WERI-Rb-1 (cell line): ENCODE measurements around the gene ALG3.

Source experiments
- DNase-seq: peaks from one replicate; pipeline ENCODE4 v3.0.0-alpha.2; 2020
- H3K27ac ChIP-seq: fragments of 250-450 bp; sonication (Bioruptor Pico); 2 replicates; pipeline ENCODE4 v1.5.1; 2020; ENCODE audit warnings: mild to moderate bottlenecking, moderate library complexity
- H3K27me3 ChIP-seq: fragments of 250-450 bp; sonication (Bioruptor Pico); 2 replicates; pipeline ENCODE4 v1.5.1; 2021; ENCODE audit warnings: mild to moderate bottlenecking, low read depth, moderate library complexity; ENCODE audit not compliant: insufficient read depth, severe bottlenecking
- H3K36me3 ChIP-seq: fragments of 250-450 bp; sonication (Bioruptor Pico); 2 replicates; pipeline ENCODE4 v1.5.1; 2020; ENCODE audit warnings: mild to moderate bottlenecking, moderate library complexity
- H3K4me3 ChIP-seq: 2 replicates; pipeline ENCODE4 v1.5.1; 2011; ENCODE audit warnings: low read depth, mild to moderate bottlenecking, control low read depth, low read length
- H3K9me3 ChIP-seq: fragments of 250-450 bp; sonication (Bioruptor Pico); 2 replicates; pipeline ENCODE4 v1.5.1; 2021; ENCODE audit warnings: mild to moderate bottlenecking, moderate library complexity; ENCODE audit not compliant: severe bottlenecking
- CTCF ChIP-seq: IDR thresholded peaks from 2 replicates; pipeline ENCODE4 v1.5.1; 2011; ENCODE audit warnings: low read depth, mild to moderate bottlenecking, control low read depth, inconsistent platforms, low read length

The ALG3 gene

GRCh38 chr3:184261270-184261853 is 12.6 kb upstream of the ALG3 start, which contains the start of gene CAMK2N2:
TSS of gene CAMK2N2 (minus strand) at chr3:184261553. CDS start at chr3:184261285, 268 bp downstream.
- H3K27me3 ChIP-seq, result peaks cover 30% of the 10 kb centered on the region
- H3K27ac ChIP-seq, result peak within 1 kb of the TSS; percentile 58

GRCh38 chr3:184260724-184261269 is 12.0 kb upstream of the ALG3 start:
- 0 out of 2 replicates have a peak overlapping the region, but pooled peaks have one; percentile 43 for H3K27ac ChIP-seq
- H3K9me3 ChIP-seq, result no peaks in the 10 kb centered on the region
- peaks cover 30% of the 10 kb centered on the region for H3K27me3 ChIP-seq
- TF ChIP-seq CTCF, result no peak
- DNase-seq, result no peak
- H3K4me3 ChIP-seq, result peak overlapping the region; percentile 75
- H3K36me3 ChIP-seq, result no peaks in the 10 kb centered on the region

More at GRCh38 chr3:184261270-184261853, 12.6 kb upstream of the ALG3 start, which contains the start of gene CAMK2N2:
- Histone ChIP-seq H3K4me3 (peak within 1 kb of the TSS; percentile 75), H3K36me3 (no peaks in the 10 kb centered on the region), H3K9me3 (no peaks in the 10 kb centered on the region)
- peak; percentile 95 for DNase-seq
- no peak for TF ChIP-seq CTCF

DNA sequence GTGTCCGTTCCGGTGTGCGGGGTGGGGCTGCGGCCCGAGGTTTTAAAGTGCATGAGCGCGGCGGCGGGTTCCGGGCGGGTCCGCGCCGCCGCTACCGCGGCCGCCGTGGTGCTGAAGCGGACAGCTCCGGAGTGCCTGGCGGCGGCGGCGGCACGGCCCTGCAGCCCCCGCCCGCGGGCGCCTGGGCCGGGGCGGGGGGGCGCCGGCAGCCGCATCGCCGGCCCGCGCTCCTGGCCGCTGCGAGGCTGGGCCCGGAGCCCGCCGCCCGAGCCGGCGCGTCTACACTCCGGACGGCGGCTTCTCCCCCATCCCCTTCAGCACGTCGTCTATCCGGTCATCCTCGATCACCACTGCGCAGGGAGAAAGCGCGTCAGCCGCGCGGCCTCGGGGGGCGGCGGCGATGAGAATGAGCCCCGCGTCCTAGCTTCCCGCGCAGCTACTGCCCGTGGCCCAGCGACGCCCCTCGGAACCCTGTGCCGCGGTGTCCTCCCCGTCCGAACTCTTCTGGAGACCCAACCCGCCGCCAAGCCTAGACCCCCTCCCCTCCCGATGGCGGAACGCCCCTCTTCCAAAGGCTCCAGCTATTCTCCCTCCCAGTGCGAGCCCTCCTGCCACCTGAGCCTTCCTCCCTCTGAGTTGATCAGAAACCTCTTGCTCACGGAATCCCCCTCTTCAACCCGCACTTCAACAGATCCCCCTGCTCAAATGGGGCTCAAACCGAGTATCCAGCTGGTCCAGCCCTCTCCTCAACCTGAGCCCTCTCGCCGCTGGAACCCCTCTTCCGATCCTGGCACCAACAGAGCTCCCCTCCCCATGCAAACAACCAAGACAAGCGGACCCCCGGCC is 11.3 kb upstream of the ALG3 start:
- DNase-seq, result no peak
- Histone ChIP-seq H3K4me3 (peak overlapping the region; percentile 75), H3K9me3 (no peaks in the 10 kb centered on the region), H3K27ac (no peak overlapping the region), H3K27me3 (peaks cover 30% of the 10 kb centered on the region), H3K36me3 (no peaks in the 10 kb centered on the region)
- no peak for TF ChIP-seq CTCF

DNA sequence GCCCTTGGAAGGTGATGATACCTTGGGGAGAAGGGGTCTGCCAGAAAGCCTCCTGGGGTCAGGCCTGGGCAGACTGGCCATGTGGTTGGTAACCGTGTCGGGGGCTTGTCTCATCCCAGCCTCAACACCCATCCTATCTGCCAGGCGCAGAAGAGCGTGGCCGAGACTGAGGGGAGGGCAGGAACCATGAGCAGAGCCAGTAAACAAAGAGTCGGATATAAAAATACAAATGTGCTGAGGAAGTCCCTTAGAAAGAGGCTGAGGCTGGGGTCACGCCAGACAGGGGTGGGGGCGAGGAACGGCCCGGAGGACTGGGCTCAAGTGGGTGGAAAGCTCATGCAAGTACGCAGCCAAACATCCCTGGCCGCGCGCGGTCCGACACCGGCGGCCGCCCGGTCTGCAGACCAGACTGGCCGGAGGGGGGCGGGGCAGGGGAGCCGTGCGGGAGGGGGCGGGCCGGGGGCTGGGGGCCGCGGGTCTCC is 10.7 kb upstream of the ALG3 start:
- no peak overlapping the region for H3K27ac ChIP-seq
- peaks cover 30% of the 10 kb centered on the region for H3K27me3 ChIP-seq
- no peak for DNase-seq
- no peak for TF ChIP-seq CTCF
- no peak overlapping the region for H3K4me3 ChIP-seq
- H3K9me3 ChIP-seq, result no peaks in the 10 kb centered on the region
- no peaks in the 10 kb centered on the region for H3K36me3 ChIP-seq

GRCh38 chr3:184258926-184259325 is 10.2 kb upstream of the ALG3 start:
- TF ChIP-seq CTCF, result no peak
- no peak overlapping the region for H3K4me3 ChIP-seq

More at GRCh38 chr3:184258926-184259325, 10.2 kb upstream of the ALG3 start:
- Histone ChIP-seq H3K36me3 (no peaks in the 10 kb centered on the region), H3K9me3 (no peaks in the 10 kb centered on the region), H3K27ac (no peak overlapping the region), H3K27me3 (peaks cover 30% of the 10 kb centered on the region)
- no peak for DNase-seq
